MM.1S (cell line): Measurements from ENCODE around the gene CAPN12.

Experiments
- DNase-seq: peaks from one replicate; pipeline ENCODE4 v3.0.0-alpha.2; 2015
- H2AFZ ChIP-seq: fragments of 300-600 bp; sonication (generic); 2 replicates; pipeline ENCODE4 v1.6.0; 2016; ENCODE audit warnings: antibody characterized with exemption, low read length
- H3F3A ChIP-seq: fragments of 300-600 bp; sonication (generic); 2 replicates; pipeline ENCODE4 v1.6.1; 2016; ENCODE audit warnings: mild to moderate bottlenecking, antibody characterized with exemption, low read length, moderate library complexity, mixed read lengths; ENCODE audit not compliant: insufficient read depth
- H3K27ac ChIP-seq: fragments of 300-600 bp; sonication (generic); 2 replicates; pipeline ENCODE4 v1.5.1; 2016; ENCODE audit warnings: mild to moderate bottlenecking, low read length
- H3K27me3 ChIP-seq: fragments of 300-600 bp; sonication (generic); replicated peaks from 2 replicates; pipeline ENCODE4 v1.6.0; 2016; ENCODE audit warnings: low read length; ENCODE audit not compliant: insufficient read depth
- H3K36me3 ChIP-seq: fragments of 300-600 bp; sonication (generic); replicated peaks from 2 replicates; pipeline ENCODE4 v1.6.1; 2016; ENCODE audit warnings: mild to moderate bottlenecking, low read length, mixed read lengths; ENCODE audit not compliant: insufficient read depth
- H3K4me1 ChIP-seq: fragments of 300-600 bp; sonication (generic); 2 replicates; pipeline ENCODE4 v1.6.1; 2016; ENCODE audit warnings: low read length, mixed read lengths
- H3K4me2 ChIP-seq: fragments of 300-600 bp; sonication (generic); 2 replicates; pipeline ENCODE4 v1.6.0; 2016; ENCODE audit warnings: low read depth, low read length
- H3K4me3 ChIP-seq: fragments of 300-600 bp; sonication (generic); 2 replicates; pipeline ENCODE4 v1.5.1; 2016; ENCODE audit warnings: low read length, mixed read lengths
- H3K79me2 ChIP-seq: fragments of 300-600 bp; sonication (generic); 2 replicates; pipeline ENCODE4 v1.6.1; 2016; ENCODE audit warnings: mixed run types, low read length, mixed read lengths
- H3K9ac ChIP-seq: fragments of 300-600 bp; sonication (generic); 2 replicates; pipeline ENCODE4 v1.6.1; 2016; ENCODE audit warnings: low read length, mixed read lengths
- H3K9me2 ChIP-seq: fragments of 300-600 bp; sonication (generic); replicated peaks from 2 replicates; pipeline ENCODE4 v1.6.1; 2016; ENCODE audit warnings: mild to moderate bottlenecking, low read length, mixed read lengths; ENCODE audit not compliant: insufficient read depth
- H3K9me3 ChIP-seq: fragments of 300-600 bp; sonication (generic); replicated peaks from 2 replicates; pipeline ENCODE4 v1.6.1; 2016; ENCODE audit warnings: mild to moderate bottlenecking, low read length, mixed read lengths; ENCODE audit not compliant: insufficient read depth
- H4K20me1 ChIP-seq: fragments of 300-600 bp; sonication (generic); 2 replicates; pipeline ENCODE4 v1.6.1; 2016; ENCODE audit warnings: mild to moderate bottlenecking, low read length, moderate library complexity, mixed read lengths; ENCODE audit not compliant: insufficient read depth
- EZH2 ChIP-seq: fragments of 300-600 bp; sonication (generic); optimal IDR thresholded peaks from 2 replicates; pipeline ENCODE3; 2017; ENCODE audit warnings: low read depth, mild to moderate bottlenecking, antibody characterized with exemption, low read length, mixed read lengths
- EZH2phosphoT487 ChIP-seq: fragments of 300-600 bp; sonication (generic); IDR thresholded peaks from 2 replicates; pipeline ENCODE4 v1.6.1; 2018; ENCODE audit warnings: antibody characterized with exemption, low read length
- TF ChIP-seq, protein P1 (sequence below): fragments of 300-600 bp; sonication (generic); IDR thresholded peaks from 2 replicates; pipeline ENCODE4 v1.5.1; 2016; ENCODE audit warnings: antibody characterized with exemption, low read length, mixed read lengths

CAPN12 gene

DNA sequence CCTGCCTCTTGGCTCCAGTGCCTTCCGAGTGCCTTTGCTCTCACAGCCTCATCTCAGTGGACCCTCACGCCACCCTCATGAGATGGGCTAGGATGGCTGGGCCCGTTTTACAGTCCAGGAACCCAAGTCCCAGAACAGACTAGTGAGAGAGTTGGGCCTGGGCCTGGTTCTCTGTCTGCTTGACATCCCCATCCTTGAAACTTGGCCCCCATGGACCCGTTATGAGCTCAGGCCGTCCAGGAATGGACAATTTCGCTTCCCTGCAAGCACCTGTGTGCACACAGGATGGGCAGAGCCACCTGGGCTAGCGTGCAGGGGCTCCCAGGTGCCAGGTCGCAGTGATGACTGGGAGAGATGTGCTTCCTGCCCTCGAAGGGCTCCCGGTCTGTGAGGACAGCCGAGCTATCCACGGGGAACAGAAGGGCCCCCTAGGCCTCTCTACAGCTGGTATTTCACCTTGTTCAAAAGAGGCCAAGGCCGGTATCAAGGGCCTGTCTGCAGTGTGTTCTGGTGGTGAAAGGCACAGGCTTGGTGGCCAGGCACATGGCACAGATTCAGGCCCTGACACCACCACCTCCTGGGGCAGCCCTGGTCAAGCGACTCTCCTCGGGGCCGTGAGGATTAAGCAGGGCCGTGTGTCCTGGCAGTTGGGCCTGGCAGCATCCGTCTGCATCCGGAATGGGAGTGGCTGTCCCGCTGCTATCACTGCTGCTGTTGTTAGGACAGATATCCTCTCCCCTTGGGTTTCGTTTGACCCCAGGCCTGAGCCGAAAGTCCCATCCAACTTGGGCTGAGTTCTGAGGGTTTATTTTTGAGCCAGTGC lies 38.9 kb downstream of the CAPN12 start:
- Histone ChIP-seq H3K4me1 (no peaks in the 10 kb centered on the region), H3K36me3 (no peaks in the 10 kb centered on the region), H3K4me3 (no peak overlapping the region), H3K9me3 (no peaks in the 10 kb centered on the region), H3K27ac (no peak overlapping the region), H2AFZ (no peak overlapping the region), H3K27me3 (no peaks in the 10 kb centered on the region), H4K20me1 (no peaks in the 10 kb centered on the region), H3K79me2 (peaks cover 3% of the 10 kb centered on the region; the same call in 1 of the 2 replicates), H3K9me2 (no peaks in the 10 kb centered on the region), H3K4me2 (no peak overlapping the region), H3F3A (no peaks in the 10 kb centered on the region), H3K9ac (no peak overlapping the region)
- DNase-seq: no peak
- TF ChIP-seq, protein P1, sequence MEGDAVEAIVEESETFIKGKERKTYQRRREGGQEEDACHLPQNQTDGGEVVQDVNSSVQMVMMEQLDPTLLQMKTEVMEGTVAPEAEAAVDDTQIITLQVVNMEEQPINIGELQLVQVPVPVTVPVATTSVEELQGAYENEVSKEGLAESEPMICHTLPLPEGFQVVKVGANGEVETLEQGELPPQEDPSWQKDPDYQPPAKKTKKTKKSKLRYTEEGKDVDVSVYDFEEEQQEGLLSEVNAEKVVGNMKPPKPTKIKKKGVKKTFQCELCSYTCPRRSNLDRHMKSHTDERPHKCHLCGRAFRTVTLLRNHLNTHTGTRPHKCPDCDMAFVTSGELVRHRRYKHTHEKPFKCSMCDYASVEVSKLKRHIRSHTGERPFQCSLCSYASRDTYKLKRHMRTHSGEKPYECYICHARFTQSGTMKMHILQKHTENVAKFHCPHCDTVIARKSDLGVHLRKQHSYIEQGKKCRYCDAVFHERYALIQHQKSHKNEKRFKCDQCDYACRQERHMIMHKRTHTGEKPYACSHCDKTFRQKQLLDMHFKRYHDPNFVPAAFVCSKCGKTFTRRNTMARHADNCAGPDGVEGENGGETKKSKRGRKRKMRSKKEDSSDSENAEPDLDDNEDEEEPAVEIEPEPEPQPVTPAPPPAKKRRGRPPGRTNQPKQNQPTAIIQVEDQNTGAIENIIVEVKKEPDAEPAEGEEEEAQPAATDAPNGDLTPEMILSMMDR: no peak
- no peak for TF ChIP-seq EZH2phosphoT487
- no peak for TF ChIP-seq EZH2

DNA sequence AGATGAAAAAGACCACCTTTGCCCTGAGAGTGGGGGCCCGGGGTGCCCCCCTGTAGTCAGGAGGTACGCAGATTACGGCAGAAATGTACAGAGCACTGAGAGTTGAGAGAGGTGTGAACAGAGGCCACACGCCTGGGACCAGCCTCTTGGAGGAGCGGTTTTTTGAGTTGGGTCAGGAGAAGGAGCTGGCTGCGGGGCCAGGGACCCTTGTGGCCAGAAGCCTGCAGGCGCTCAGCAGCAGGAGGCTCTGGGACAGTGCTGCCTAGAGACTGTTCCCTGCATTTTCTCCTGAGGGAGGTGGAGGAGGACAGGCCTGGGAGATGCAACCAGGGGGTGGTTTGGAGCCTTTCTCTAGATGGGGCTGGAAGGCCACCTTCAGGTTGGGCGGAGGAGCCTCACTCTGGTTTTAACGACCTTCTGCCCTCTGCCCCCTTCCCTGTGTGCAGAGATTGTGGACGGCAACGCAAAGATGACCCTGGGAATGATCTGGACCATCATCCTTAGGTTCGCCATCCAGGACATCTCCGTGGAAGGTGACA lies 39.7 kb downstream of the CAPN12 start:
- no peaks in the 10 kb centered on the region for H3F3A ChIP-seq
- no peak for DNase-seq
- H3K4me1 ChIP-seq: no peaks in the 10 kb centered on the region
- no peaks in the 10 kb centered on the region for H3K9me3 ChIP-seq
- H3K27me3 ChIP-seq: no peaks in the 10 kb centered on the region
- H3K4me2 ChIP-seq: no peak overlapping the region
- H3K9me2 ChIP-seq: no peaks in the 10 kb centered on the region
- H3K4me3 ChIP-seq: no peak overlapping the region
- no peaks in the 10 kb centered on the region; the same call in 1 of the 2 replicates for H3K36me3 ChIP-seq
- peaks cover 11% of the 10 kb centered on the region for H3K79me2 ChIP-seq
- H2AFZ ChIP-seq: no peak overlapping the region
- H3K27ac ChIP-seq: no peak overlapping the region
- no peak overlapping the region for H3K9ac ChIP-seq
- no peaks in the 10 kb centered on the region for H4K20me1 ChIP-seq
- TF ChIP-seq, protein P1: no peak
- no peak for TF ChIP-seq EZH2
- TF ChIP-seq EZH2phosphoT487: no peak

DNA sequence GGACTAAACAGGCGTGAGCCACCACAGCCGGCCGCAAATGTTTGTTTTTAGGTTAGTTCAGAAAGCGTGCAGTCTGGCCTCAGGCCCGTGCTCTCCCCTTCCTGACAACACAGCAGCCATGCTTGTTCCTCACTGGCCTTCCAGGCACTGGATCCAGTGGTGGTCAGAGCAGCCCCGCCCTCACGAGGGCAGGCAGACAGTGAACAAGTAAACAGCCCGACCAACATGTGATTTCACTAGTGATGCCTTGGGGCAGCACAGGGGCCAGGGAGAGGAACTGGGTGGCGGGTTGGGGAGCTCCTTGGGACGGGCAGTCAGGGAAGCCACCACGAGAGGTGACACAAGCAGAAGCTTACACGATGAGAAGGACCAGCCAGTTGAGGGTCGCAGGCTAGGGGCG lies 40.8 kb downstream of the CAPN12 start:
- peaks cover 20% of the 10 kb centered on the region for H3K79me2 ChIP-seq

More for the DNA sequence above, 40.8 kb downstream of the CAPN12 start:
- no peak for DNase-seq
- Histone ChIP-seq H2AFZ (no peak overlapping the region), H3K4me2 (no peak overlapping the region), H3K9me2 (no peaks in the 10 kb centered on the region), H3K4me3 (no peak overlapping the region), H3K27me3 (no peaks in the 10 kb centered on the region), H3K4me1 (no peaks in the 10 kb centered on the region), H3K9me3 (no peaks in the 10 kb centered on the region), H3K27ac (no peak overlapping the region), H3K9ac (no peak overlapping the region), H3K36me3 (no peaks in the 10 kb centered on the region; the same call in 1 of the 2 replicates), H4K20me1 (no peaks in the 10 kb centered on the region), H3F3A (no peaks in the 10 kb centered on the region)
- TF ChIP-seq EZH2phosphoT487: no peak
- no peak for TF ChIP-seq EZH2
- TF ChIP-seq, protein P1: no peak
